ENCODE data around the gene MAPK8IP2. TPM values are rescaled to one million over a fixed set of nuclear protein-coding genes. Genes with fewer than 3 reads are reported as not detected.

MAPK8IP2 gene
- total RNA-seq, 1 experiment from 2014 or later: 6.4 TPM

GRCh38 chr22:50612528-50613221, 12.1 kb downstream of the MAPK8IP2 start:
- Histone ChIP-seq H4K20me1 (ENCODE audit: insufficient read depth) (no peaks in the 10 kb centered on the region), H3K4me3 (replicated peaks in 1 of 2; ENCODE audit: low read depth in 1 of 2, low read length in 2 of 2) (no peak overlapping the region), H3K4me2 (ENCODE audit: low read length) (peak overlapping the region; percentile 62), H3K79me2 (ENCODE audit: insufficient read depth, low read length) (no peaks in the 10 kb centered on the region), H3K36me3 (ENCODE audit: control insufficient read depth in 1 of 2, insufficient read depth in 2 of 2, low read length in 2 of 2) (no peaks in the 10 kb centered on the region), H3K9me3 (ENCODE audit: control insufficient read depth in 1 of 2, insufficient read depth in 1 of 2, low read depth in 1 of 2, low read length in 2 of 2) (no peaks in the 10 kb centered on the region), H3K27me3 (ENCODE audit: insufficient read depth, low read length) (no peaks in the 10 kb centered on the region), H3K9me2 (ENCODE audit: insufficient read depth) (no peaks in the 10 kb centered on the region), H3K9ac (ENCODE audit: low read length) (0 out of 2 replicates have a peak overlapping the region, but pooled peaks have one; percentile 7), H3K27ac (ENCODE audit: low read depth, low read length) (peak overlapping the region; percentile 62), H3K4me1 (ENCODE audit: control insufficient read depth in 1 of 2, insufficient read depth in 2 of 2, low read length in 2 of 2) (peaks cover 19 to 28% of the 10 kb centered on the region in 2 experiments), H2AFZ (ENCODE audit: low read depth, low read length, poor library complexity, severe bottlenecking) (no peak overlapping the region)
- ChIA-PET RAD21 (ENCODE audit: low non-redundant PET in 1 of 2, low total read pairs in 2 of 2, uncharacterized antibody in 2 of 2, unreplicated experiment in 2 of 2) (no interaction called here), CTCF (interaction anchor here (1.6 kb wide), 1 partner anchor 87 kb away, joined by 3 read pairs; the partner anchor contains the start of gene SCO2), POLR2A (no interaction called here)
- ATAC-seq: peak; percentile 75
- TF ChIP-seq POLR2AphosphoS5 (IDR thresholded peaks at IDR 0.05; ENCODE audit: low read depth, low read length): 0 out of 2 replicates have a peak, but pooled peaks have one; percentile 9
- no peak for TF ChIP-seq SP1 (IDR thresholded peaks at IDR 0.05; ENCODE audit: low read depth)
- intact Hi-C loops (cut with micrococcal nuclease): loop anchor here (2.0 kb wide), 1 partner anchor 30 kb away; the partner anchor contains the start of gene CHKB
- BruUV-seq (replicated peaks): no TSS peak
- DNase-seq (ENCODE audit: low read depth, low spot score): no peak

DNA sequence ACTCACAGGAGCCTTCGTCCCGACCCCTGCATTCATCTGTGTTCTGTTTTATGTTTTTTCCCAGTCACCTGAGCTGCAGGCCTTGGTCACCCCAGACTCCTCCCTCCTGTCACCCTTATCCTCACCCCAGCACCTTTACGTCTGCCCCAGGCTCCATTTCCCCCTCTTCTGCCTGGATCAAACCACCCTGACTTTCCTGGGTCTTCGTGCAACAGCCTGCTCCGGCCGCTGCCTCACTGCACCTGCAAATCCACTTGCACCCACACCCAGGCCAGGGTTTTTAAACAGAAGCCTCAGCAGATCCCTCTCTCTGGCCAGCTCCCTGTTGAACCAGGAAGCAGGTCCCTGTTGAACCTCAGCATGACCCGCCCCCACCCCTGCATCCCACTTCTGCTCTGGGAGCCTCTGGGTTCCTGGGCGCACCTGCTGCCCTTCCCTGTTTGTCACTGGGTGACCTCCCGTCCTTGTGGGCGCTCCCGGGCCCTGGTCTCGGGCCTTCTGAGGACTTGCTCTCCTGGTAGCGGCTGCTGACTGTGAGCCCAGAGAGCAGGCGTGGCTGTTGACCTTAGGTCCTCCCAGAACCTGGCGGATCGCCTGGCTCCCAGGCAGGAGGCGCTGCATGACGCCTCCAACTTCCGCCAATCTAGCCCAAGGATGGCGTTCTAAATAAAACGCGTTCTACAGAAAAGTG, 12.8 kb downstream of the MAPK8IP2 start:
- H3K36me3 ChIP-seq (ENCODE audit: control insufficient read depth in 1 of 2, insufficient read depth in 2 of 2, low read length in 2 of 2): no peaks in the 10 kb centered on the region
- no peaks in the 10 kb centered on the region for H3K9me3 ChIP-seq (ENCODE audit: control insufficient read depth in 1 of 2, insufficient read depth in 1 of 2, low read depth in 1 of 2, low read length in 2 of 2)
- POLR2A ChIA-PET: no interaction called here
- no peaks in the 10 kb centered on the region for H3K79me2 ChIP-seq (ENCODE audit: insufficient read depth, low read length)
- H3K4me2 ChIP-seq (ENCODE audit: low read length): peak overlapping the region; percentile 62
- H3K4me3 ChIP-seq (replicated peaks in 1 of 2; ENCODE audit: low read depth in 1 of 2, low read length in 2 of 2): peak overlapping the region; percentile 9 to 12; a peak in 1 of 4 replicates
- intact Hi-C loops (cut with micrococcal nuclease): loop anchor here (2.0 kb wide), 1 partner anchor 31 kb away; the partner anchor contains the start of gene CHKB
- peak; percentile 68 for DNase-seq (ENCODE audit: low read depth, low spot score)
- peak overlapping the region; percentile 62 for H3K27ac ChIP-seq (ENCODE audit: low read depth, low read length)
- peaks cover 19 to 28% of the 10 kb centered on the region in 2 experiments for H3K4me1 ChIP-seq (ENCODE audit: control insufficient read depth in 1 of 2, insufficient read depth in 2 of 2, low read length in 2 of 2)
- peak overlapping the region; percentile 28 for H2AFZ ChIP-seq (ENCODE audit: low read depth, low read length, poor library complexity, severe bottlenecking)
- peak; percentile 90 for ATAC-seq
- CTCF ChIA-PET: interaction anchor here (1.6 kb wide), 1 partner anchor 88 kb away, joined by 3 read pairs; the partner anchor contains the start of gene SCO2
- 0 out of 2 replicates have a peak overlapping the region, but pooled peaks have one; percentile 7 for H3K9ac ChIP-seq (ENCODE audit: low read length)
- H4K20me1 ChIP-seq (ENCODE audit: insufficient read depth): no peaks in the 10 kb centered on the region
- no peaks in the 10 kb centered on the region for H3K9me2 ChIP-seq (ENCODE audit: insufficient read depth)
- no peaks in the 10 kb centered on the region for H3K27me3 ChIP-seq (ENCODE audit: insufficient read depth, low read length)
- RAD21 ChIA-PET (ENCODE audit: low non-redundant PET in 1 of 2, low total read pairs in 2 of 2, uncharacterized antibody in 2 of 2, unreplicated experiment in 2 of 2): no interaction called here
- no TSS peak for BruUV-seq (replicated peaks)
- TF ChIP-seq MAX (IDR thresholded peaks at IDR 0.05) (peak; percentile 75; the same call in 1 of the 2 replicates), REST (IDR thresholded peaks at IDR 0.05; ENCODE audit: low read depth) (no peak), ZBTB33 (IDR thresholded peaks at IDR 0.05; ENCODE audit: extremely low read depth, insufficient replicate concordance, low read length) (no peak), JUND (IDR thresholded peaks at IDR 0.05) (no peak), CTCF (IDR thresholded peaks at IDR 0.05 in 2 of 3, conservative IDR thresholded peaks at IDR 0.05 in 1 of 3; ENCODE audit: borderline replicate concordance in 1 of 3, insufficient read depth in 1 of 3, low read depth in 2 of 3, low read length in 2 of 3) (peak; percentile 36 to 77 (median 46)), POLR2AphosphoS5 (IDR thresholded peaks at IDR 0.05; ENCODE audit: low read depth, low read length) (peak; percentile 48; the same call in 1 of the 2 replicates)
